Immature natural killer cell (primary cell): ENCODE measurements around the gene PICK1. TPM values are rescaled to one million over a fixed set of nuclear protein-coding genes. Genes with fewer than 3 reads are reported as not detected.
A peak's percentile ranks its signal among the peaks of the same experiment; 100 is the strongest.

ENCODE experiments used
- DNase-seq, 3 donors: peaks; one replicate each; pipeline ENCODE4 v3.0.0; 2022; ENCODE audit warnings: mixed read lengths in 1 of 3
- H3K27ac Mint-ChIP-seq, 6 donors: one replicate each; pipeline ENCODE4 v1.8.0; 2020; ENCODE audit warnings: mixed read lengths in 6 of 6, mild to moderate bottlenecking in 5 of 6, inconsistent platforms in 4 of 6, moderate library complexity in 3 of 6
- H3K27me3 Mint-ChIP-seq, 3 donors: one replicate each; pipeline ENCODE4 v1.8.0; 2020 to 2021; ENCODE audit warnings: low read depth in 3 of 3, mild to moderate bottlenecking in 3 of 3, mixed read lengths in 3 of 3, moderate library complexity in 3 of 3, inconsistent platforms in 1 of 3
- H3K36me3 Mint-ChIP-seq, 3 donors: one replicate each; pipeline ENCODE4 v1.8.0; 2020; ENCODE audit warnings: mixed read lengths in 3 of 3, inconsistent platforms in 2 of 3, mild to moderate bottlenecking in 2 of 3
- H3K4me1 Mint-ChIP-seq, 2 donors: one replicate each; pipeline ENCODE4 v1.8.0; 2020; ENCODE audit warnings: inconsistent platforms in 2 of 2, mild to moderate bottlenecking in 2 of 2, mixed read lengths in 2 of 2, moderate library complexity in 1 of 2
- H3K4me3 Mint-ChIP-seq, 5 donors: one replicate each; pipeline ENCODE4 v1.8.0; 2020; ENCODE audit warnings: mild to moderate bottlenecking in 5 of 5, mixed read lengths in 5 of 5, inconsistent platforms in 3 of 5, moderate library complexity in 3 of 5
- H3K9me3 Mint-ChIP-seq, 6 donors: one replicate each; pipeline ENCODE4 v1.8.0; 2020; ENCODE audit warnings: mild to moderate bottlenecking in 6 of 6, mixed read lengths in 6 of 6, inconsistent platforms in 4 of 6, moderate library complexity in 3 of 6
- polyA plus RNA-seq, 3 donors: library from polyadenylated mRNA; unstranded; fragments of 300-500 nt; fragmentation: Illumina TruSeq; gene quantifications; one replicate each; pipeline ENCODE4 v1.2.3, GENCODE V29; 2021

Gene PICK1
- polyA plus RNA-seq, 3 donors from 2014 or later, result 0.12 to 11.1 (median 6.0) TPM

- peak overlapping the region in 1 of 6 donors; percentile 61 for H3K27ac Mint-ChIP-seq
- peak overlapping the region in 1 of 5 donors; percentile 21 for H3K4me3 Mint-ChIP-seq
Measured at GRCh38 chr22:38026130-38027111, 30.8 kb upstream of the PICK1 start.

DNA sequence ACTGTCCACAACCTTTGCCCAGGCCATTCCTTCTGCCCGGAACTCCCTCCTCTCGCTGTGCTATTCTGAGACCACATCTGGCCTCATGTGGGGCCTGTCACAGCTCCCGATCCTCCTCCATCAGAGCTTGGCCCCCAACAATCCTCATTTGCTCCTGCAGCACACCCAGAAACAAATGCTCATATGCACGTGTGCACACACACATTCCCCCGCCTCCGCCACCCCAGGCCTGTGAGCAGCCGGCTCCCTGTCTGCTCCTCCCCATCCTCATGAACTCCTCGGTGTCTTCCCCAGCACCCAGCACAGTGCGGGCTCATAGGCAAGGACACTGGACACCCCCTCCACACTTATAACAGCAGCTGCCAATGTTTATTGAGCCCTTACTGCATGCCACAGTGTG is 29.7 kb upstream of the PICK1 start:
- Mint-ChIP-seq H3K4me3 (peak overlapping the region in 2 of 5 donors; percentile 25 to 71), H3K27me3 (peaks cover 1 to 2% (median 1%) of the 10 kb centered on the region in 3 donors), H3K4me1 (peaks cover 17 to 19% of the 10 kb centered on the region in 2 donors), H3K27ac (peak overlapping the region in 2 of 6 donors; percentile 15 to 80), H3K36me3 (no peaks in the 10 kb centered on the region), H3K9me3 (no peaks in the 10 kb centered on the region)
- no peak for DNase-seq

More at GRCh38 chr22:38026130-38027111, 30.8 kb upstream of the PICK1 start:
- H3K4me1 Mint-ChIP-seq, result peaks cover 17 to 19% of the 10 kb centered on the region in 2 donors
- no peaks in the 10 kb centered on the region for H3K36me3 Mint-ChIP-seq
- H3K27me3 Mint-ChIP-seq, result peaks cover 1 to 2% (median 1%) of the 10 kb centered on the region in 3 donors
- H3K9me3 Mint-ChIP-seq, result no peaks in the 10 kb centered on the region
- no peak for DNase-seq

GRCh38 chr22:38028344-38029130 is 28.7 kb upstream of the PICK1 start:
- Mint-ChIP-seq H3K27ac (peak overlapping the region in 3 of 6 donors; percentile 11 to 65 (median 21)), H3K9me3 (no peaks in the 10 kb centered on the region), H3K27me3 (peaks cover under 1 to 1% (median 1%) of the 10 kb centered on the region in 3 donors), H3K36me3 (no peaks in the 10 kb centered on the region), H3K4me1 (peaks cover 17 to 19% of the 10 kb centered on the region in 2 donors), H3K4me3 (no peak overlapping the region)
- no peak for DNase-seq

DNA sequence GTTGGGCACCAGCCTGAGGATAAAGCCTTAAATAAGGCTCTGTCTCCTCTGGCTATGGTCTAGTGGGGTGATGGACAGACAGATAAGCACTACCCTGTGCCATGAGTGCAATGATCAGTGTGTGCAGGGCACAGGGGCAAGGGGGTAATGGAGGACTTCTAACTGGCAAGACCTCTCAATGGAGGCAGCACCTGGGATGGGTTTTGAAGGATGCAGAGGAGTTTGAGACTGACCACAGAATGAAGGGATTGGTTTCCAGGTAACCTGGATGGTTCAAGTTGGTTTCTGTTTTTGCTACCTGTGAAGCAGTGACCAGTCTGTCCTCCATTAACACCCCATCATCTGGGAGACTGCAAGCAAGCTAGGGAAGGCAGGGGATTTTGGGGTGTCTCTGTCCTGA is 27.8 kb upstream of the PICK1 start:
- Mint-ChIP-seq H3K27ac (peak overlapping the region in 1 of 6 donors; percentile 11), H3K4me1 (peaks cover 17 to 19% of the 10 kb centered on the region in 2 donors), H3K36me3 (no peaks in the 10 kb centered on the region), H3K27me3 (peaks cover 0 to 3% (median 0%) of the 10 kb centered on the region in 3 donors), H3K9me3 (no peaks in the 10 kb centered on the region), H3K4me3 (no peak overlapping the region)
- no peak for DNase-seq

DNA sequence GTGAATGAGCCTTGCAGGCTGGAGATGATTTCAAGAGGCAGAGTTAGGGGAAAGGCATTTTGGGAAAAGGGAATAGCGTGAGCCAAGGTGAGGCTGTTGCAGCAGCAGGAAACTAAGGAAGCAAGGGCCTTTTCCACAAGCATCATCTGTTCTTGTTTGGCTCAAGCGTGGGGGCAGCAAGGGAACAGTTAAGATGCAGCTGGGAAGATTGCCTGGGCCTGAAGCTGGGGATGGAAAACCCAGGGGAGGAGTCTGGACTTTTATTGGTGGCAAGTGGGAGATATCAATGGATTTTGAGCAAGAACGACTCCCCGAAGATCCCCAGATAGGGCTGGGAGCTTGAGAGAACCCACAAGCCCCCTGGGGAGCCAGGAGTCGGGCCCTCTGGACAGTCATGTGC is 27.3 kb upstream of the PICK1 start:
- peak overlapping the region in 1 of 6 donors; percentile 49 for H3K27ac Mint-ChIP-seq

DNA sequence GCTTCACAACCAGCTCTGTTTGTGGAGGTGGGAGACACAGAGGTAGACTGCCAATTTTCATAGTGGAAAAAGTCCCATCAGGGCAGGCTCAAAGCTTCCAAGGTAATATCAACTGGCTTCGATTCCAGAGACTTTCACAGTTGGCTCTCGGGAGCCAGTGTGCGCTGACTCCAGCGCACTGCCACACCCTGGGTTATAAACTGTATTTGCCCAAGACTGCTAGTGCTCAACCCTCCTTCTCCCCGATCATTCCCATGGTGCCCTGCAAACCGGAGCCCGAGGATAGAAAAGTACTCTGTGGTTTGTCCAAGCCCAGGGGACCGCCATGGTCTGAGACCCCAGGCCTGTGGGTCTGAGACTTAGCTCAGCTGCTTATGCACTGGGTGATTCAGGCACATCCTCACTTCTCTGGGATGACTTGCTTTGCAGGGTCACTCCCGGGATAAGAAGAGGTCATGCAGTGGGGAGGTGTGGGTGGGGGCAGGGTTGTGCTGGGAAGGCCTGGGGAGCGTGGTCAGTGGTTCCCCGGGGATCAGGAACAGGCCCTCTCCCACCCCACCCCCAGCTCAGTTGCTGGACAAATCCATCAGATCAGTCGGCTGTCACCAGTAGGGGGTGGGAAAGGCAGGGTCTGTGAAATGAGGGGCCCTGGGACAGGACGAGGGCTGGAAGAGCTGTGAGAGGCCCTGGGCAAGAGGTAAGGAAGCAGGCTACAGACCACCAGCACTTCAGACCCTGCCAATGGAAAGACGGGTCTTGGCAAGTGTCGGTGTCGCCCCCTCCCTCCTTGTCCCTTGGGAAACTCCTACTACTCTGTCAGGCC is 26.7 kb upstream of the PICK1 start:
- no peak overlapping the region for H3K27ac Mint-ChIP-seq
- peaks cover 0 to 3% (median 0%) of the 10 kb centered on the region in 3 donors for H3K27me3 Mint-ChIP-seq
- no peak for DNase-seq
- H3K9me3 Mint-ChIP-seq, result no peaks in the 10 kb centered on the region
- no peak overlapping the region for H3K4me3 Mint-ChIP-seq
- H3K36me3 Mint-ChIP-seq, result no peaks in the 10 kb centered on the region
- H3K4me1 Mint-ChIP-seq, result peaks cover 17 to 19% of the 10 kb centered on the region in 2 donors

More for the DNA sequence above, 27.3 kb upstream of the PICK1 start:
- DNase-seq, result no peak
- Mint-ChIP-seq H3K4me1 (peaks cover 17 to 19% of the 10 kb centered on the region in 2 donors), H3K9me3 (no peaks in the 10 kb centered on the region), H3K27me3 (peaks cover 0 to 3% (median 0%) of the 10 kb centered on the region in 3 donors), H3K4me3 (no peak overlapping the region), H3K36me3 (no peaks in the 10 kb centered on the region)

DNA sequence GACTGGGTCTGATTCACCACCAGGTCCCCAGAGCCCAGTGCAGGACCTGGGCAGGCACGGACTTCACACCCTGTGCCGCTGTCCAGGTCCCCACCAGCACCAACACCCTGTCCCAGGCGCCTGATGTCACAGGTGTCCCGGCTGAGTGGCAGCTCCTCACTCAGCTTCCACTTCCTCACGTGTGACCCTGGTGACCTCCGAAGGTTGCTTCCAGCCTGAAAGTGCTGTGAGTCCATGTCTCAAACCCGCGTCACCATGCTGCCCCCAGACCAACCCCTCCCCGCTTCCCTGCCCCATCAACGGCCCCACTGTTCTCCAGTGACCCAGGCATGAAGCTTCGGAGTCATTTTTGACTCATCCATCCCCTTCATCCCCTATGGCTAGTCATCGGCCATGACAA is 25.7 kb upstream of the PICK1 start:
- Mint-ChIP-seq H3K4me1 (peaks cover 17 to 19% of the 10 kb centered on the region in 2 donors), H3K4me3 (no peak overlapping the region), H3K36me3 (no peaks in the 10 kb centered on the region), H3K9me3 (no peaks in the 10 kb centered on the region), H3K27me3 (peaks cover 0 to 2% (median 0%) of the 10 kb centered on the region in 3 donors), H3K27ac (no peak overlapping the region)
- DNase-seq, result no peak

DNA sequence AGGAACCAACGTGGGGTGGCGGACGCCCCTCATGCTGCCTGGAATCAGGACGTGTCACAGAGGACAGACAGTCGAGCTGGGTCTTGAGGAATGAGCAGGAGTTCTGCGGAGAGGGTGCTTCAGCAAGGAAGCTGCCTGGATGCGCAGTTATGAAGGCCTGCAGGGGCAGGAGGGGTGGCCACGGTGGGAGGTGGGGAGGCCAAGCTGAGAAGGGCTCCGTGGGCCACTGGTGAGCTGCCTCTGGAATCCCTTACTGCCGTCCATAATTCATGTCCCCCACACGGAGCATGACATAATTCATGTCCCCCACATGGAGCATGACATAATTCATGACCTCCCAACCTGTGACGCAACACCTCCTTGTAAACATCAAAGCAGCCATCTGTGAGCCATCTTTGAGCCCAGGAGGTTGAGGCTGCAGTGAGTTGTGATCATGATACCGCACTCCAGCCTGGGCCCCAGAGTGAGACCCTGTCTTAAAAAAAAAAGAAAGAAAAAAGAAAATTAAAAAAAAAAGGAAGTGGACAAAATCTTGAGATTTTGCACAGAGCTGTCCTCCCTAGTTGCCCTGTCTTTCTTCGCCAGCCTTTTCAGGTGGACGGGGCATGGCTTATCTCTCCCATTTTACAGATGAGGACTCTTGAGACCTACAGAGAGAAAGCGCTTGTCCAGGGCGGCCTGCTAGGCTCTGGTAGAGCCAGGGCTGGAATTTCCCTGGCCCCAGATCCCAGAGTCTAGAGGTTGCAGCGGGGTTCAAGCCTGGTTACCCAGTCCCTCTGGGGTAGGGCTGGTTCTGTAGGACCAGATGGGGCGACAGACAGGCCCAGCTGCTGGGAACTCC is 24.3 kb upstream of the PICK1 start:
- Mint-ChIP-seq H3K4me1 (peaks cover 5 to 7% of the 10 kb centered on the region in 2 donors), H3K4me3 (no peak overlapping the region), H3K27me3 (peaks cover 0 to 2% (median 0%) of the 10 kb centered on the region in 3 donors), H3K27ac (no peak overlapping the region), H3K36me3 (no peaks in the 10 kb centered on the region), H3K9me3 (no peaks in the 10 kb centered on the region)
- no peak for DNase-seq

DNA sequence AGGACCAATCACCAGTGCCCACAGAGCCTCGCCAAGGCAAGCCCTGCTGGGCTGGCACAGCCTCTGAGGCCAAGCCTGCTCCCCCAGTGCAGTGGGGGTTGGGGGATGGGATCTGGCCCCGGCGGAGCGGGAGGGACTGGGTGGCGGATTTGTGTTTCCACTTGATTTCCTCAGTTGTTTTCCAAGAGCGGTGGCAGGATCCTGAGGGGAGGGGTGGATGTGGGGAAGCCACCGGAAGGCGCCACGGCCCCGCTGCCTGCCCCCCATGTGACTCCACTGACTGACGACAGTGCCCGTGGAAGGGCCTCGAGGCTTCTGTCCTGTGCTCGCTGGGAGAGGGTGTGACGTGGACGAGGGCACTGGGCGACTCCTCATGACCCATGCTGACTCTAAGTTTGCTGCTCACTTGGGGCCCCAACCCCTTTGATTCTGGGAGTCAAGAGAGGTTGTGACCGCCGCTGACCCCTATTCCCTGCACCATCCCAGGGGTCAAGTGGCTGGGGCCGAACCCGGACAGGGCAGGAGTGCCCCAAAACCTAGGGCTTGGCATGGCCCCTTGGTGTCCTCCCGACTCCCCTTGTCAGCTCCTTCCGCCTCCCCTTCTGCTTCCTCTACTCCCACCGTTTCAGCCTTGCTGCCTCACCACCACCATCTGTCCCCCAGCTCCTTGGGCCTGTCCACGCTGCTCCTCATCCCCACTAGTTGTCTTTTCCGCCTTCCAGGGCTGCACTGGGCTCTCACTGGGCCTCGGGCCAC is 23.5 kb upstream of the PICK1 start:
- no peak overlapping the region for H3K4me3 Mint-ChIP-seq
- H3K27me3 Mint-ChIP-seq, result peaks cover 0 to 2% (median 0%) of the 10 kb centered on the region in 3 donors
- no peak overlapping the region for H3K27ac Mint-ChIP-seq
- no peaks in the 10 kb centered on the region for H3K36me3 Mint-ChIP-seq
- no peak for DNase-seq
- H3K4me1 Mint-ChIP-seq, result no peaks in the 10 kb centered on the region
- H3K9me3 Mint-ChIP-seq, result no peaks in the 10 kb centered on the region

DNA sequence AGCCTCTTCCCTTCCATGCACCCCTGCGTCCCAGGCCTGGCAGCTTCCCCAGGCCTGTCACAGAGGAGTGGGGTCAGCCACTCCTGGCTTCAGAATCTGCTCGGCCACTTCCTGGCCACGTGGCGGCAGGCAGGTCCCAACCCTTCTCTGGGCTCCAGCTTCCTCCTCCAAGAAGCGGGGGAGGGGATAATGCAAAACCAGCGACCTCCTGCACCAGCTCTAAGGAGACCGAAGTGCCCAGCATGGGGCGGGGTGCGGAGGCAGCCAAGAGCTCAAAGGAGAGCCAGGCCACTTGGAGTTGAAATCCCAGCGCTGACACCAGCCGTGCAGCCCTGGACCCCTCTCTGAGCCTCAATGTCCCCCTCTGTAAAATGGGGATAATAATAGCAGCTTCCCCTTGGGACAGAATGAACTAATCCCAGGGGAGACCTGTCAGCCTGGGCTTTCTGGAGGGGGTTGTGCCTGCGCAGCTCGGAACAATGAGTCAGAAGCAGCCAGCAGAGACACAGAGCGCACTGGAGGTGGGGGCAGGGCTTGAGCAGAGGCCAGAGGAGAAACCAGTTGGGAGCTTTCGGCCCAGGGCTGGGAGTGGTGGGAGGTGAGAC is 22.8 kb upstream of the PICK1 start:
- no peak for DNase-seq
- Mint-ChIP-seq H3K9me3 (no peaks in the 10 kb centered on the region), H3K36me3 (no peaks in the 10 kb centered on the region), H3K27me3 (peaks cover 0 to 2% (median 0%) of the 10 kb centered on the region in 3 donors), H3K4me1 (no peaks in the 10 kb centered on the region), H3K4me3 (no peak overlapping the region), H3K27ac (no peak overlapping the region)

- Mint-ChIP-seq H3K9me3 (no peaks in the 10 kb centered on the region), H3K4me3 (no peak overlapping the region), H3K4me1 (no peaks in the 10 kb centered on the region), H3K36me3 (no peaks in the 10 kb centered on the region), H3K27me3 (peaks cover 0 to 2% (median 0%) of the 10 kb centered on the region in 3 donors), H3K27ac (peak overlapping the region in 2 of 6 donors; percentile 30 to 83)
- DNase-seq, result no peak
Measured at GRCh38 chr22:38034884-38035529, 22.2 kb upstream of the PICK1 start.
